IMR-90 (cell line): Measurements from ENCODE around the gene CASP6. TPM values are rescaled to one million over a fixed set of nuclear protein-coding genes. Genes with fewer than 3 reads are reported as not detected.

Source experiments
- ATAC-seq: fragments of 200-7000 bp; cut with Tn5 transposase; 2 replicates; pipeline ENCODE4 v1.9.1; 2020; ENCODE audit warnings: low read depth, mild to moderate bottlenecking, moderate library complexity
- BruUV-seq: library from RNA; stranded (reverse); fragments of 400-500 nt; replicated peaks from 2 replicates; lab custom pipeline; 2021; lab: Mats Ljungman, UMichigan
- CTCF ChIA-PET: fragments of 300-600 bp; formaldehyde crosslinking; extraction: SDS; loops from one replicate; lab custom pipeline; 2021; ENCODE audit warnings: antibody characterized with exemption; lab: Yijun Ruan, JAX
- POLR2A ChIA-PET: fragments of 300-600 bp; sonication (Branson Sonifier 250); formaldehyde crosslinking; loops from one replicate; lab custom pipeline; 2022; ENCODE audit warnings: antibody characterized with exemption; ENCODE audit not compliant: unreplicated experiment; lab: Charles Lee
- DNase-seq: peaks from one replicate; pipeline ENCODE4 v3.0.0; 2013
- H2AFZ ChIP-seq: replicated peaks from 2 replicates; pipeline ENCODE3; 2013; ENCODE audit warnings: low read length, mild to moderate bottlenecking; ENCODE audit not compliant: poor library complexity
- H2AK5ac ChIP-seq: 2 replicates; pipeline ENCODE4 v1.6.1; 2013; ENCODE audit warnings: low read depth, low read length, inconsistent platforms
- H2AK9ac ChIP-seq: replicated peaks from 2 replicates; pipeline ENCODE3; 2013; ENCODE audit warnings: mild to moderate bottlenecking, low read depth, low read length, moderate library complexity; ENCODE audit not compliant: poor library complexity
- H2BK120ac ChIP-seq: 2 replicates; pipeline ENCODE4 v1.6.1; 2013; ENCODE audit warnings: low read depth, low read length, inconsistent platforms
- H2BK15ac ChIP-seq: 3 replicates; pipeline ENCODE4 v1.6.1; 2013; ENCODE audit warnings: low read depth, low read length, inconsistent platforms
- H2BK20ac ChIP-seq: 2 replicates; pipeline ENCODE4 v1.6.1; 2013; ENCODE audit warnings: low read depth, mild to moderate bottlenecking, inconsistent platforms, low read length, moderate library complexity
- H2BK5ac ChIP-seq: 2 replicates; pipeline ENCODE4 v1.6.1; 2013; ENCODE audit warnings: mild to moderate bottlenecking, low read depth, low read length, inconsistent platforms; ENCODE audit not compliant: poor library complexity, severe bottlenecking
- H3K14ac ChIP-seq: replicated peaks from 2 replicates; pipeline ENCODE4 v1.6.1; 2013; ENCODE audit warnings: low read depth, low read length, inconsistent platforms
- H3K18ac ChIP-seq: 2 replicates; pipeline ENCODE4 v1.6.1; 2013; ENCODE audit warnings: low read depth, low read length, control low read depth
- H3K23ac ChIP-seq: 2 replicates; pipeline ENCODE4 v1.6.1; 2013; ENCODE audit warnings: low read depth, low read length, inconsistent platforms
- H3K27ac ChIP-seq: 2 replicates; pipeline ENCODE4 v1.5.1; 2013; ENCODE audit warnings: mild to moderate bottlenecking, control low read depth, low read length; ENCODE audit not compliant: insufficient read depth
- H3K27me3 ChIP-seq: 2 replicates; pipeline ENCODE4 v1.6.1; 2013; ENCODE audit warnings: low read length; ENCODE audit not compliant: control insufficient read depth, insufficient read depth
- H3K36me3 ChIP-seq: 2 replicates; pipeline ENCODE4 v1.6.1; 2013; ENCODE audit warnings: low read length, mixed read lengths; ENCODE audit not compliant: control insufficient read depth, insufficient read depth
- H3K4ac ChIP-seq: 2 replicates; pipeline ENCODE4 v1.6.1; 2013; ENCODE audit warnings: low read depth, low read length, inconsistent platforms
- H3K4me1 ChIP-seq: 2 replicates; pipeline ENCODE4 v1.6.1; 2013; ENCODE audit warnings: low read length, mixed read lengths; ENCODE audit not compliant: control insufficient read depth, insufficient read depth
- H3K4me2 ChIP-seq: 2 replicates; pipeline ENCODE4 v1.6.1; 2013; ENCODE audit warnings: low read depth, mild to moderate bottlenecking, control low read depth, low read length, moderate library complexity
- H3K4me3 ChIP-seq: 2 replicates; pipeline ENCODE4 v1.5.1; 2013; ENCODE audit warnings: low read depth, mild to moderate bottlenecking, control low read depth, low read length, moderate library complexity; ENCODE audit not compliant: insufficient read depth
- H3K56ac ChIP-seq: 2 replicates; pipeline ENCODE4 v1.6.1; 2013; ENCODE audit warnings: low read length, inconsistent platforms; ENCODE audit not compliant: insufficient read depth; ENCODE audit errors: extremely low read depth
- H3K79me1 ChIP-seq, 2 experiments: 2 replicates each; pipeline ENCODE4 v1.6.1; 2013; ENCODE audit warnings: low read length in 2 of 2, inconsistent platforms in 1 of 2, low read depth in 1 of 2
- H3K9ac ChIP-seq: 2 replicates; pipeline ENCODE4 v1.6.1; 2013; ENCODE audit warnings: low read depth, low read length, control low read depth
- H3K9me1 ChIP-seq: 2 replicates; pipeline ENCODE4 v1.6.1; 2013; ENCODE audit warnings: low read length, inconsistent platforms; ENCODE audit not compliant: insufficient read depth
- H3K9me3 ChIP-seq: 2 replicates; pipeline ENCODE4 v1.6.1; 2013; ENCODE audit warnings: low read length; ENCODE audit not compliant: control insufficient read depth, insufficient read depth
- H4K20me1 ChIP-seq: 2 replicates; pipeline ENCODE4 v1.6.1; 2013; ENCODE audit warnings: low read length, inconsistent platforms; ENCODE audit not compliant: insufficient read depth
- H4K5ac ChIP-seq: 2 replicates; pipeline ENCODE4 v1.6.1; 2013; ENCODE audit warnings: mild to moderate bottlenecking, low read depth, low read length, control low read depth
- H4K8ac ChIP-seq, 2 experiments: 2 replicates each; pipeline ENCODE4 v1.6.1; 2013; ENCODE audit warnings: low read depth in 2 of 2, low read length in 2 of 2, control low read depth in 1 of 2, inconsistent platforms in 1 of 2
- H4K91ac ChIP-seq: 2 replicates; pipeline ENCODE4 v1.6.1; 2013; ENCODE audit warnings: low read depth, low read length, inconsistent platforms; ENCODE audit not compliant: insufficient read depth
- BHLHE40 ChIP-seq: fragments of 150-350 bp; IDR thresholded peaks from 2 replicates; pipeline ENCODE4 v1.6.1; 2016; ENCODE audit warnings: mild to moderate bottlenecking, low read depth, low read length
- CTCF ChIP-seq: conservative IDR thresholded peaks from 2 replicates; pipeline ENCODE4 v1.5.1; 2012; ENCODE audit warnings: mild to moderate bottlenecking, low read depth, low read length, improper control_type of control experiment
- MAFK ChIP-seq: IDR thresholded peaks from 2 replicates; pipeline ENCODE4 v1.6.1; 2012; ENCODE audit warnings: low read depth, low read length, improper control_type of control experiment
- MXI1 ChIP-seq: IDR thresholded peaks from 2 replicates; pipeline ENCODE4 v1.6.1; 2012; ENCODE audit warnings: low read depth, mild to moderate bottlenecking, low read length, moderate library complexity, borderline replicate concordance
- NFE2L2 ChIP-seq: fragments of 150-350 bp; IDR thresholded peaks from 2 replicates; pipeline ENCODE4 v1.6.1; 2016; ENCODE audit warnings: low read depth, mild to moderate bottlenecking, low read length
- POLR2A ChIP-seq: IDR thresholded peaks from 2 replicates; pipeline ENCODE4 v1.6.1; 2012; ENCODE audit warnings: mild to moderate bottlenecking, low read depth, low read length
- RAD21 ChIP-seq: IDR thresholded peaks from 2 replicates; pipeline ENCODE4 v1.6.1; 2012; ENCODE audit warnings: low read length, improper control_type of control experiment
- SMC3 ChIP-seq: fragments of 150-350 bp; IDR thresholded peaks from 2 replicates; pipeline ENCODE4 v1.6.1; 2016; ENCODE audit warnings: low read depth, mild to moderate bottlenecking, antibody characterized with exemption, low read length, moderate library complexity
- USF2 ChIP-seq: fragments of 150-350 bp; IDR thresholded peaks from 2 replicates; pipeline ENCODE4 v1.6.1; 2017; ENCODE audit warnings: mild to moderate bottlenecking, antibody characterized with exemption, low read length, low read depth
- dilution Hi-C: fragments of 300-500 bp; cut with HindIII; formaldehyde crosslinking; loops from one replicate; pipeline ENCODE4 v1.14.3; 2018; ENCODE audit warnings: low sequenced_read_pairs; ENCODE audit not compliant: unreplicated experiment
- in situ Hi-C: fragments of 300-500 bp; cut with MboI; formaldehyde crosslinking; loops from 3 replicates; pipeline ENCODE4 v1.14.3; 2019; ENCODE audit warnings: low sequenced_read_pairs, inconsistent platforms, mixed read lengths
- intact Hi-C: fragments of 100-400 bp; cut with micrococcal nuclease; formaldehyde crosslinking; loops from 2 replicates; pipeline ENCODE4 v1.10.0; 2022
- polyA plus RNA-seq, 3 experiments: library from polyadenylated mRNA; depleted of rRNA; stranded (reverse); fragments of >200 nt; gene quantifications; 2 replicates each; pipeline ENCODE4 v1.2.3, GENCODE V29; 2012; ENCODE audit warnings: low replicate concordance in 1 of 3
- total RNA-seq: library from RNA; depleted of rRNA; stranded (reverse); fragments of >200 nt; gene quantifications from 2 replicates; pipeline ENCODE4 v1.2.3, GENCODE V29; 2012

Gene CASP6
- total and polyA plus RNA-seq, 2 of the 4 experiments (the other 2 are of a cell fraction): 25.0 to 44.1 TPM

GRCh38 chr4:109745830-109746229, 42.6 kb upstream of the CASP6 start:
- Histone ChIP-seq H3K4me1 (no peaks in the 10 kb centered on the region), H3K4me2 (no peak overlapping the region), H2BK5ac (no peak overlapping the region), H4K91ac (no peak overlapping the region), H3K14ac (no peak overlapping the region), H3K36me3 (no peaks in the 10 kb centered on the region), H2BK120ac (no peak overlapping the region), H4K8ac (no peak overlapping the region), H2AK5ac (no peak overlapping the region), H3K9ac (no peak overlapping the region), H3K27me3 (peaks cover 4% of the 10 kb centered on the region; the same call in 1 of the 2 replicates), H3K27ac (no peak overlapping the region), H3K18ac (no peak overlapping the region), H2AK9ac (no peak overlapping the region), H3K9me1 (no peaks in the 10 kb centered on the region), H3K56ac (no peak overlapping the region), H3K4ac (no peak overlapping the region), H2AFZ (no peak overlapping the region), H3K4me3 (no peak overlapping the region), H2BK15ac (no peak overlapping the region), H3K79me1 (no peaks in the 10 kb centered on the region), H2BK20ac (no peak overlapping the region), H3K23ac (no peak overlapping the region), H4K5ac (no peak overlapping the region), H4K20me1 (no peaks in the 10 kb centered on the region), H3K9me3 (no peaks in the 10 kb centered on the region)
- intact Hi-C loops (no loop called here), dilution Hi-C loops (no loop called here), in situ Hi-C loops (no loop called here)
- TF ChIP-seq POLR2A (no peak), SMC3 (no peak), RAD21 (no peak), MXI1 (no peak), NFE2L2 (no peak), USF2 (no peak), BHLHE40 (no peak), CTCF (no peak), MAFK (no peak)
- CTCF ChIA-PET: interaction anchor here (0.6 kb wide), 1 partner anchor 62 kb away, joined by 4 read pairs; no protein-coding TSS in a partner anchor
- DNase-seq (no peak), ATAC-seq (no peak)
- POLR2A ChIA-PET: no interaction called here
- no TSS peak for BruUV-seq
